Panc1 (cell line): ENCODE data around the gene TP53I3.
"Not testable (repeated sequence)": the region's sequence is repeated elsewhere in the genome, so short reads cannot be mapped to it uniquely, and the experiment has no call there.

Experiments
- CTCF ChIP-seq: fragments of 450-650 bp; IDR thresholded peaks from 2 replicates; pipeline ENCODE4 v1.5.1; 2017; ENCODE audit warnings: mild to moderate bottlenecking
- POLR2AphosphoS5 ChIP-seq: IDR thresholded peaks from 2 replicates; pipeline ENCODE4 v1.6.1; 2012; ENCODE audit warnings: mild to moderate bottlenecking, low read depth, low read length, moderate library complexity
- REST ChIP-seq, 2 experiments: IDR thresholded peaks; 2 replicates each; pipeline ENCODE4 v1.6.1; 2011 to 2012; ENCODE audit warnings: low read depth in 2 of 2, control low read depth in 1 of 2, low read length in 1 of 2, mild to moderate bottlenecking in 1 of 2, moderate library complexity in 1 of 2; ENCODE audit not compliant: insufficient read depth in 1 of 2
- SIN3A ChIP-seq: IDR thresholded peaks from 2 replicates; pipeline ENCODE4 v1.6.1; 2012; ENCODE audit warnings: low read depth, mild to moderate bottlenecking, low read length, moderate library complexity, borderline replicate concordance; ENCODE audit not compliant: insufficient read depth

- TF ChIP-seq CTCF; POLR2AphosphoS5; SIN3A; REST (IDR thresholded peaks at IDR 0.05; ENCODE audit: insufficient read depth in 1 of 2, low read depth in 2 of 2, low read length in 1 of 2): not testable (repeated sequence)
These were observed 24.8 kb upstream of the TP53I3 start for GRCh38 chr2:24109431-24109830.
